ENCODE data around the gene METAP1D. TPM values are rescaled to one million over a fixed set of nuclear protein-coding genes. Genes with fewer than 3 reads are reported as not detected.
A peak's percentile ranks its signal among the peaks of the same experiment; 100 is the strongest.

The METAP1D gene
- total RNA-seq, 1 experiment from 2014 or later: 5.2 TPM

DNA sequence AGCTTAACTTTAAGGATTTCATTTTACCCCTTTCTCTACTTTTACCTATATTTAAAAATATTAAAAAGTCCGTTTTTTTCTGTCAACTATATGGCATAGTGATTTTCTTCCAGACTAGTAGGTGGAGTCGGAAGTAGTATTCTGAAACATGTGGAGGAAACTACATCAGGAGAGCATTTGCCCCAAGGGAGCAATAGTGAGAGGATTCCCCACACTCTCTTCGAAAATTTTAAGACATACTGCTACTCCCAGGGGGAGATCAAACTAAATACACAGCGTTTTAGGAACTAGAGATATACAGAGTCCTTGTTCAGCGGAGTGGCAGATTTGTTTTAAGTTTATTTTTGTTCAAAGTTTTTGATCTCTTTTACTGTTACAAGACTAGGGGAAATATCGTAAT is 40.6 kb downstream of the METAP1D start:
- H3K4me2 ChIP-seq (ENCODE audit: insufficient read depth, insufficient read length, low read length): no peak overlapping the region
- H4K5ac ChIP-seq (ENCODE audit: insufficient read length, low read depth, low read length): no peak overlapping the region
- H4K8ac ChIP-seq (replicated peaks; ENCODE audit: insufficient read length, low read depth, low read length): no peak overlapping the region
- H3T11ph ChIP-seq (ENCODE audit: low read length): no peak overlapping the region
- Mint-ChIP-seq H3K27me3 (ENCODE audit: low read depth) (no peaks in the 10 kb centered on the region), H3K36me3 (ENCODE audit: insufficient read depth in 1 of 3, low read depth in 3 of 3) (no peaks in the 10 kb centered on the region; a peak in 1 of 7 replicates), H3K4me3 (no peak overlapping the region), H3K27ac (peak overlapping the region in 1 of 3 experiments; percentile 75; a peak in 2 of 7 replicates), H3K9me3 (no peaks in the 10 kb centered on the region), H3K4me1 (no peaks in the 10 kb centered on the region)
- no CpG with 5 or more reads among the region's 6 CpGs for WGBS (ENCODE audit: extremely low coverage, insufficient read length, low lambda C conversion rate)
- H3K79me2 ChIP-seq (ENCODE audit: insufficient read depth, low read length): no peaks in the 10 kb centered on the region
- no peak overlapping the region for H2BK15ac ChIP-seq (ENCODE audit: low read depth, low read length)
- no peak for DNase-seq
- TF ChIP-seq, protein P1, sequence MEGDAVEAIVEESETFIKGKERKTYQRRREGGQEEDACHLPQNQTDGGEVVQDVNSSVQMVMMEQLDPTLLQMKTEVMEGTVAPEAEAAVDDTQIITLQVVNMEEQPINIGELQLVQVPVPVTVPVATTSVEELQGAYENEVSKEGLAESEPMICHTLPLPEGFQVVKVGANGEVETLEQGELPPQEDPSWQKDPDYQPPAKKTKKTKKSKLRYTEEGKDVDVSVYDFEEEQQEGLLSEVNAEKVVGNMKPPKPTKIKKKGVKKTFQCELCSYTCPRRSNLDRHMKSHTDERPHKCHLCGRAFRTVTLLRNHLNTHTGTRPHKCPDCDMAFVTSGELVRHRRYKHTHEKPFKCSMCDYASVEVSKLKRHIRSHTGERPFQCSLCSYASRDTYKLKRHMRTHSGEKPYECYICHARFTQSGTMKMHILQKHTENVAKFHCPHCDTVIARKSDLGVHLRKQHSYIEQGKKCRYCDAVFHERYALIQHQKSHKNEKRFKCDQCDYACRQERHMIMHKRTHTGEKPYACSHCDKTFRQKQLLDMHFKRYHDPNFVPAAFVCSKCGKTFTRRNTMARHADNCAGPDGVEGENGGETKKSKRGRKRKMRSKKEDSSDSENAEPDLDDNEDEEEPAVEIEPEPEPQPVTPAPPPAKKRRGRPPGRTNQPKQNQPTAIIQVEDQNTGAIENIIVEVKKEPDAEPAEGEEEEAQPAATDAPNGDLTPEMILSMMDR (conservative IDR thresholded peaks at IDR 0.05): no peak
- H2BK5ac ChIP-seq (ENCODE audit: insufficient read length, low read length): no peak overlapping the region
- H3K4ac ChIP-seq (ENCODE audit: low read depth, low read length): no peak overlapping the region
- no peak overlapping the region for H3K23ac ChIP-seq (ENCODE audit: insufficient read length, low read depth, low read length)
- no peak overlapping the region for H2BK20ac ChIP-seq (ENCODE audit: low read depth, low read length, poor library complexity, severe bottlenecking)
- no peak overlapping the region for H3K9ac ChIP-seq (ENCODE audit: extremely low read depth, insufficient read length, low read length)
- no peak overlapping the region for H2AK5ac ChIP-seq (ENCODE audit: insufficient read length, low read length)
- H4K20me1 ChIP-seq (ENCODE audit: control insufficient read depth, insufficient read depth, insufficient read length): no peaks in the 10 kb centered on the region
- H3K79me1 ChIP-seq (ENCODE audit: insufficient read depth, low read depth, low read length, poor library complexity, severe bottlenecking): no peaks in the 10 kb centered on the region
- no peak overlapping the region for H2BK120ac ChIP-seq (ENCODE audit: low read depth, low read length, poor library complexity, severe bottlenecking)
- no peak overlapping the region for H3K14ac ChIP-seq (ENCODE audit: insufficient read depth, low read length)
- no peak overlapping the region for H2BK12ac ChIP-seq (ENCODE audit: insufficient read length, low read depth, low read length)
- no peak overlapping the region for H3K18ac ChIP-seq (ENCODE audit: insufficient read length, low read depth, low read length)
- no peak overlapping the region for H2AFZ ChIP-seq (ENCODE audit: low read length)
- no peaks in the 10 kb centered on the region for H3K27me3 ChIP-seq (ENCODE audit: insufficient read depth, low read length)
- H3K4me1 ChIP-seq (ENCODE audit: insufficient read depth, low read length): no peaks in the 10 kb centered on the region
- H3K56ac ChIP-seq (ENCODE audit: insufficient read length, low read depth, low read length): no peak overlapping the region
- no peaks in the 10 kb centered on the region for H3K9me3 ChIP-seq (ENCODE audit: control insufficient read depth, low read depth, low read length)
- no peak overlapping the region for H3K27ac ChIP-seq (ENCODE audit: insufficient read length, low read depth, low read length)
- no peak overlapping the region for H4K91ac ChIP-seq (ENCODE audit: insufficient read length, low read depth, low read length)
- H3K23me2 ChIP-seq (ENCODE audit: insufficient read length, low read depth, low read length, poor library complexity, severe bottlenecking): no peaks in the 10 kb centered on the region
